GM21447 (cell line): ENCODE results near the gene CLIC4.
"Not testable (repeated sequence)": the region's sequence is repeated elsewhere in the genome, so short reads cannot be mapped to it uniquely, and the experiment has no call there.

Experiments used
- ATAC-seq: cut with Tn5 transposase; IDR thresholded peaks from one replicate; pipeline ENCODE4 v1.9.1; 2021; ENCODE audit not compliant: unreplicated experiment

Gene CLIC4

DNA sequence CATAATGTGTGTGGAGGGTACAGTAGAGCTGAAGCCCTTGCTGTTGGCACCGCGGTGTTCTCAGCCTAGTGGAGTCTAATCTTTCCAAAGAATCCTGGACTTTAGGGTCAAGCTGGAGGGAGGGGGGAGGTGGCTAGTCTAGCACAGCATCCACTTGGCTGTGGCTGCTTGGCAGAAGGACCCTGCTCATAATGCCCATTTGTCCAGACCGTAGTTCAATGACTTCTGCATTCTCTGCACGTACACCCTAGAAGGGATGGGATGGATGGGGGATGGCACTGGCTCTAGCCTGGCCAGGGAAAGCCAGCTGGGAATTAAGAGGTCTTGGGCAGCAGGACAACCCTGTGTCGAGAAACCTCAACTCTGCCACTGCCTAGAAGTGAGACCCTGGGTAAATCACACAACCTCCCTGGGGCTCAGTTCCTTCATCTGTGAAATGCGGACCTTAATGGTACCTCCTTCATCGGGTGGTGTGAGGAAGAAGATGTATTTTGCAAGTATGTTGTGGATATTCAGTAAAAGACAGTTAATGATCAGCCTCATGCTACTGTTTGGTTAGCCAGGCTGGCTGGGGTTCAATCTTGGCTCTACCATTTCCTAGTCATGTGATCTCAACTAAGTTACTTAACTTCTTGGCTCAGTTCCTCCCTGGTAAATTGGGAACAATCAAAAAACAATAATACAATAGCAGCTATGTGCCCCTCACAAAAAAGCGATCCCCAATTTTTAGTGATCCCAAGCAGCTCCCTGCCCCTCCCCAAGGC is 27.2 kb upstream of the CLIC4 start:
- ATAC-seq, result no peak

DNA sequence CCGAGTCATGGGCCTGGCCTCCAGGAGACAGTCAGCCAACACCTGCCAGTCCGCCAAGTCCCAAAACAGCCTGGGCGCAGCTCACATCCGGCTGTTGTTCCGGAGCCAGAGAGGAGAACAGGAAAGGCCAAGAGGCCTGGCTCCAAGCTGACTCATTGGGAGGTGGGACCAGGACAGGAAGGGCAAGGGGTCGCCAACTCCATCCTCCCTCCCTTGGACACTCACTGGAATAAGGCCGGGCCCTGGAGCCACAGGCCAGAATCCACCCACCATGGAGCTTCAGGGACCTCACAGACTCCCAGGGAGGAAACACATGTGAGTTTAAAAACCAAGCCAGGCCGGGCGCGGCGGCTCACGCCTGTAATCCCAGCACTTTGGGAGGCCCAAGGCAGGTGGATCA is 25.1 kb upstream of the CLIC4 start:
- ATAC-seq, result no peak

DNA sequence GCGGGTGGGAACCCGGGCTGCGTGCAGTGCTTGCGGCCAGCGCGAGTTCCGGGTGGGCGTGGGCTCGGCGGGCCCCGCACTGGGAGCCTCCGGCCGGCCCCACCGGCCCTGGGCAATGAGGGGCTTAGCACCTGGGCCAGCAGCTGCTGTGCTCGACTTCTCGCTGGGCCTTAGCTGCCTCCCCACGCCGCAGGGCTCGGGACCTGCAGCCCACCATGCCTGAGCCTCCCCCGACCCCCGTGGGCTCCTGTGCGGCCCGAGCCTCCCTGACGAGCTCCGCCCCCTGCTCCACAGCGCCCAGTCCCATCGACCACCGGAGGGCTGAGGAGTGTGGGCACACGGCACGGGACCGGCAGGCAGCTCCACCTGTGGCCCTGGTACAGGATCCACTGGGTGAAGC is 23.7 kb upstream of the CLIC4 start:
- no peak for ATAC-seq

DNA sequence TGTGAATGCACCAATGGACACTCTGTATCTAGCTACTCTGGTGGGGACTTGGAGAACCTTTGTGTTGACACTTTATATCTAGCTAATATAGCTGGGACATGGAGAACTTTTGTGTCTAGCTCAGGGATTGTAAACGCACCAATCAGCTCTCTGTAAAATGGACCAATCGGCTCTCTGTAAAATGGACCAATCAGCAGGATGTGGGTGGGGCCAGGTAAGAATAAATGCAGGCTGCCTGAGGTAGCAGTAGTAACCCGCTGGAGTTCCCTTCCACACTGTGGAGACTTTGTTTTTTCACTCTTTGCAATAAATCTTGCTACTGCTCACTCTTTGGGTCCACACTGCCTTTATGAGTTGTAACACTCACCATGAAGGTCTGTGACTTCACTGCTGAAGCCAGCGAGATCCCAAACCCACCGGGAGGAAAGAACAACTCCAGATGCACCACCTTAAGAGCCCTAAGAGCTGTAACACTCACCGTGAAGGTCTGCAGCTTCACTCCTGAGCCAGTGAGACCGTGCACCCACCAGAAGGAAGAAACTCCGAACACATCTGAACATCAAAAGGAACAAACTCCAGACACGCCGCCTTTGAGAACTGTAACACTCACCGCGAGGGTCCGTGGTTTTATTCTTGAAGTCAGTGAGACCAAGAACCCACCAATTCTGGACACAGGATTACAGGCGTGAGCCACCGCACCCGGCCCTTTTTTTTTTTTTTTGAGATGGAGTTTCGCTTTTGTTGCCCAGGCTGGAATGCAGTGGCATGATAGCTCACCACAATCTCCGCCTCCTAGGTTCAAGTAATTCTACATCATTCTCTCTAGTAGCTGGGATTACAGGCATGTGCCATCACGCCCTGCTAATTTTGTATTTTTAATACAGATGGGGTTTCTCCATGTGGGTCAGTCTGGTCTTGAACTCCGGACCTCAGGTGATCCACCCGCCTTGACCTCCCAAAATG is 22.9 kb upstream of the CLIC4 start:
- ATAC-seq, result not testable (repeated sequence)

DNA sequence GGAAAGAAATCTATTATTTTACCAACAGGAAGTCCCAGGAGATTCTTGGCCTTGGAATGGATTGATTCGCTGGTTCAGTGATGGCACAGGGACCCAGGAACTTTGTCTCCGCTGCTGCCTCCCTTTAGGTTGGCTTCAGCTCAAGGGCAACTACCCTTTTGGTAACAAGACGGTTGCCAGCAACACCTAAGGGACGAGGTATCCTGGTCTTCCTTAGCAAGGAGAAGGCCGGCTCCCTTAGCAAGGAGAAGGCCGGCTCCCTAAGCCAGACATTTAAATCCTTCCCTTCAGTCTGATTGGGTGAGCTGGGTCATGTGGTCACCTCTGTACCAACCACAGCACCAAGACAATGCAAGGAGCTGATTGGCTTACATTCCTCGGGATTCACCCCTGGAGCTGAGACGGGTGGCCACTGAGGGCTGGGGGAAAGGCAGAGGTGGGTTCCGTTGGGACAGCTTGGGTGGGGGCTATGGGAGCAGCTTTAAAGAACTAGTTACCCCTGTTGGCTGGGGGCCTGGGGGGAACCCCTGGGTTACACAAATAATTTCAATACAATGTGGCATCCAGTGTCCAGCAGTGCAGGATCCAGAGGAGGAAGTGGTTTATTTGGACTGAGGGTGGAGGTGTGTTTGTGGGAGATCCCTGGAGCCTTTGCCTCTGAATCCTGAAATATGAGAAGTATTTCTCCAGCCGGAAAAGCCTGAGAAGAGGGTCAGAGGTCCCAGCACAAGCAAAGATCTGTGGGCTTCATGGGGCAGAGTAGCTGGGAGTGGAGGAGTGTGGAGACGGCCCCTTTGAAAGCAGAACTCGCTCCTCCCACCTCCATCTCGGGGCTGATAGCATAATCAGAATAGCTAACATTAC is 20.7 kb upstream of the CLIC4 start:
- no peak for ATAC-seq

DNA sequence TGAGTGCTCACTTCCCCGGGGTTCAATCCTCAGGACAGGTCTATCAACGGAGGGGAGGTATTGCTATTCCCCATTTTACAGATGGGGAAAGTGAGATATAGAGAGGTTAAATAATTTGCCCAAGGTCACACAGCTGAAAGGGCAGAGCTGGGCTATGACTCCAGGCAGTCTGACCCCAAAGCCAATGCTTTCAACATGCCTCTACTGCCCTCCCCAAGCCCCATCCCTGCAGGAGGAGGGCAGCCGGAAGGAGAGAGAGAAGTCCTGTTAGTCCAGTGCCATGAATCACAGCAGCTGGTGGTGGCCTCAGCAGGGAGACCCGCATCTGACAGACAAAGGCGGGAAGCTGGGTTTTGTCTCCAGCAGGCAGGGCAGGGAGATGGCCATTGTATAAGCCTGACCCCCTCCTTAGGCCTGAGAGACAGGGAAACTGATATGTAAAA is 20.0 kb upstream of the CLIC4 start:
- ATAC-seq, result no peak

DNA sequence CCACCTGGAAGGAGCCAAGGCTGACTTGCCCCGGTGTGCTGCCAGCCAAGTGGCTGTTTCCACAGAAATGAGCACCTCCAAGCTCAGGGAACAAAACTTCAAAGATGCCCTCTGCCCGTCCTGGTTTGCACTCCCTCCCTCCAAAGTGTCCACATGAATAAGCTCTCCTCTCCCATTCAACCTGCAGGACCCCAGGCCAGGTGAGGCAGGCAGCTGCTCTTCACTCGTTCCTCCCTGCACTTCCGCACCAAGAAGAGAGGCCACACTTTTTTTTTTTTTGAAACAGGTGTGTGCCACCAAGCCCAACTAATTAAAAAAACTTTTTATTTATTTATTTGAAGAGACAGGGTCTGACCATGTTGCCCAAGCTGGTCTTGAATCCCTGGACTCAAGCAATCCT is 18.5 kb upstream of the CLIC4 start:
- ATAC-seq, result no peak

DNA sequence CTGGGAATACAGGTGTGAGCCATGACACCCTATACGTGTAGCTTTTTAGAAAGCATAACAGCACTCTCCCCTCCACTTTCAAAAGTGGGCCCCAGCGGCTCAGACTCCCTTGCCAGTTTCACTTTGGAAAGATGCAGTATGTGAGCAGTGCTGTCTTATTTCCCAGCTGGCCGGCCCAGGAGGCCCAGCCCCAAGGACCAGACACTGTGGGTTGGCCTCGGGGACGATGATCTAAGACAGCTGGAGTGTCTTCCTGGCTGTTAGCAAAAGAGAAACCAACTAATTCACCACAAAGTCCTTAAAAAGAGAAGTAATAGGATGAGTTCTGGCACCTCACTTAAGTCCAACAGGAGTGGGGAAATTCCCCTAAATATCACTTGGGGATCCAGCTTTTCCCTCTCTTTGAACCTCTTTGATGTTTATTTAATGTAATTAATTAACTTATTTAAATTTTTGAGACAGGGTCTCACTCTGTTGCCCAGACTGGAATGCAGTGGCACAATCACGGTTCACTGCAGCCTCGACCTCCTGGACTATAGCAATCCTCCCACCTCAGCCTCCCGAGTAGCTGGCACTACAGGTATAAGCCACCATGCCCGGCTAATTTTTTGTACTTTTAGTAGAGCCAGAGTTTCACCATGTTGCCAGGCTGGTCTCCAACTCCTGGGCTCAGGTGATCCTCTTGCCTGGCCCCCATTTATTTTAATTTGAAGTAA is 17.6 kb upstream of the CLIC4 start:
- ATAC-seq, result peak; percentile 90

DNA sequence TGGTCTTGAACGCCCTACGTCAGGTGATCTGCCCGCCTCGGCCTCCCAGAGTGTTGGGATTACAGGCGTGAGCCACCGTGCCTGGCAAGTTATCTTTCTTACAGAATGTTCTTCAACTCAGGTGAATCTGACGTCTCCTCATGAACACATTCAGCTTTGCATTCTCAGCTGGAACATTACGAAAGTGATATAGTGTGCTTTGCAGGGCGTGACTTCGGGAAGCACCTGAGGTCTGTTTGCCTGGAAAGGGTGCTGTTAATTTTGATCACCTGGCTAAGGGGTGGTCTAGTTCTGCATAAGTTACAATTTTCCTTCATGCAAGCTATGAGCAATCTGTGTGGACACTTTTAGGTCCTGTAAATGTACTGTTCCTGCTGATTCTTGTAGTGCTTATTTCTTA is 16.3 kb upstream of the CLIC4 start:
- ATAC-seq, result no peak

DNA sequence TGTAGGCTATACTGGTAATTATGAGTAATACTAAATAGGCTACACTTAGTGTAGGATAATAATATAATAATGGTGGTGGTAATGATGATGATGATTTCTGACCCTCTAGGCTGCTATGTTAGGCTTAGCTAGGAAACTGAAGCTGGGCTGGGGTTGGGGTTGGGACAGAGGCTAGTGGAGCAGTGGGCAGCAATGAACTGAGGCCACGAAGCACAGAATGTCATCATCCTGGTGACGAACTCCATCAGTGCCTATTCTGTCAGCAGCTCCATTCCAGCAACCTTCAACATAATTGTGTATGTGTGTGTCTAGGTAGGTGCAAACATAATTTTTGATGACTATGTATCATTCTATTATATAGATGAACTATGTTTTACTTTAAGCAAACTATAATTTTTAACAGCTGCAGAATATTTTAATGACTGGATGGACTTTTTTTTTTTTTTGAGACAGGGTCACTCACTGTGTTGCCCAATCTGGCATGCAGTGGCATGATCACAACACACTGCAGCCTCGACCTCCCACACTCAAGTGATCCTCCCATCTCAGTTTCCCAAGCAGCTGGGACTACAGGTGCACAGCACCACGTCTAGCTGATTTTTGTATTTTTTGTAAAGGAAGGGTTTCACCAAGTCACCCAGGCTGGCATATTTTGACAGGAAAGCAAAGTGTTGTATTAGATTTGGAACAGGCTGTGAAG is 12.9 kb upstream of the CLIC4 start:
- ATAC-seq, result no peak

DNA sequence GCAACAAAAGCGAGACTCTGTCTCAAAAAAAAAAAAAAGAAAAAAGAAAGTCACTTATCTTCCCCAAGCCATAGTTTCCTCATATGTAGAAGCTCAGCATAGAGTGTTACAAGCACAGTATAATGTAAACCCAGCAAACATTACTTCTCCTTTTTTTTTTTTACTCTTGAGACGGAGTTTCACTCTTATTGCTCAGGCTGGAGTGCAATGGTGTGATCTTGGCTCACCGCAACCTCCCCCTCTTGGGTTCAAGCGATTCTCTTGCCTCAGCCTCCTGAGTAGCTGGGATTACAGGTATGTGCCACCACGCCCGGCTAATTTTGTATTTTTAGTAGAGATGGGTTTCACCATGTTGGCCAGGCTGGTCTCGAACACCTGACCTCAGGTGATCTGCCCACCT is 11.9 kb upstream of the CLIC4 start:
- peak; percentile 72 for ATAC-seq

DNA sequence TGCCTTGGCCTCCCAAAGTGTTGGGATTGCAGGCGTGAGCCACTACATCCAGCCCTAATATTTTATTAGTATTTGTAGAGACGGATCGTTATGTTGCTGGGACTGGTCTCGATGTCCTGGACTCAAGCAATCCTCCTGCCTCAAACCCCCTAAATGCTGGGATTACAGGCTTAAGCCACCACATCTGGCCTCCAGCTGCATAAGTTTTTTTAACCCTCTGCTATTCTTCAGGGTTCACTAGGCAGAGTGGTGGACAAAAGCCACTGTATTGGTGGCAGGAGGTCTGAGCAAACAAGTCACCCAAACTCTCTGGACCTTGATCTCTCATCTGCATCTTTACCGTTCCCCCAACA is 10.1 kb upstream of the CLIC4 start:
- no peak for ATAC-seq

DNA sequence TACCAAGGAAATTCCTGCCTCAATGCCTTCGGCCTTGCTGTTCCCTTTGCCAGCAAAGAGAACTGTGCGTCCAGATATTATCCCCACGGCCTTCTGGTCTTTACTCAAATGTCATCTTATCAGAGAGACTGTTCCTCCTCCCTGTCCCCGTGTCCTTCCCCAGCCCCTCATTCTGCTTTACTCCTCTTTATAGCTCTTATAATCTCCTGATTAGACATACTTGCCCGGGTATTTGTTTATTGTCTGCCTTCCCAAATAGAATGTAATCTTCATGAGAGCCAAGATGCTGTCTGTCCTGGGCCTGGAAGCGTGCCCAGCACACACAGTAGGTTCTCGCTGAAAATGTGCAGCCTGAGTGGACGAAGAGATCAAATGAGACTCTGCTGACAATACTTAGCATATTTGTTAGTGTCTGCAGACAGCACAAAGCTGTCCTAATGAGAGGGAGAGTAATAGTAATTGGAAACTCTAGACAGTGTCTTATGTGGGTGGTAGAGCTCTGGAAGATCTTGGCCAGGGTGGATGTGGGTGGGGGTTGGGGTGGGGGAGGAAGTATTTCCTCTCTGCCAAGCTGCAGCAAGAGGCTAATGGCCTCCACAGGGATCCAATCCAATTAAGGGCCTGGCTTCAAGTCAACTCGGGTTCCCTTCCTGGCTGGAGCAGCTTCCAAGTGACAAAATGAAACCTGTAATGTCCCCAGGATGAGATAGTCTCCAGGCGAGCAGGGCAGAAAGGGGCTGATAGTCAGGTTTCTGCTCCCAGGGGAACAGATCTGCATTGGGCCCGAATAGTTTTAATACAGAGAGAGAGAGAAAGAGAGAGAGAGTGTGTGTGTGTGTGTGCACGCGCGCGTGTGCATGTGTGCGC is 9.5 kb upstream of the CLIC4 start:
- ATAC-seq, result no peak

DNA sequence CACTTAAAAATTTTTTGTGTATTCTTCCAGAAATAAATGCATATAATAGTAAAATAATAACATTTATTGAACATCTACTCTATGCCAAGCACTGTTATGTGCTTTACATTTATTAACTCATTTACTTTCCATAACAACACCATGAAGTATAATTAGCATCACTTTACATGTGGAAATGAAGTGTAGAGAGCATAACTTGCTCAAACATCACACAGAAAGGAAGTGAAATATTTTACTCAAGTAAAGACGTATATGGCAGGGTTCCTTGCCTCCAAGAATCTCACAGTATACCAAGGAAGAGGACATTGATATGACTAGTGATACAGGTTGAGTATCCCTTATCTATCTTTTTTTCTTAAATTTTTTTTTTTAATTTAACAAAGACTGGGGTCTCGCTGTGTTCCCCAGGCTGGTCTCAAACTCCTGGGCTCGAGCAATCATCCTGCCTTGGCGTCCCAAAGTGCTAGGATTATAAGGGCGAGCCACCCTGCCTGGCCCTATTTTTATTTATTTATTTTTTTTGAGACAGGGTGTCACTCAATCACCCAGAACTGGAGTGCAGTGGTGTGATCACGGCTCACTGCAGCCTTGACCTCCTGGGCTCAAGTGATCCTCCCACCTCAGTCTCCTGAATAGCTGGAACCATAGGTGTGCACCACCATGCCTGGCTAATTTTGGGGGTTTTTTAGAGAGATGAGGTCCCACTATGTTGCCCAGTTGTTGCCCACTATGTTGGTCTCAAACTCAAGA is 7.7 kb upstream of the CLIC4 start:
- ATAC-seq, result no peak

DNA sequence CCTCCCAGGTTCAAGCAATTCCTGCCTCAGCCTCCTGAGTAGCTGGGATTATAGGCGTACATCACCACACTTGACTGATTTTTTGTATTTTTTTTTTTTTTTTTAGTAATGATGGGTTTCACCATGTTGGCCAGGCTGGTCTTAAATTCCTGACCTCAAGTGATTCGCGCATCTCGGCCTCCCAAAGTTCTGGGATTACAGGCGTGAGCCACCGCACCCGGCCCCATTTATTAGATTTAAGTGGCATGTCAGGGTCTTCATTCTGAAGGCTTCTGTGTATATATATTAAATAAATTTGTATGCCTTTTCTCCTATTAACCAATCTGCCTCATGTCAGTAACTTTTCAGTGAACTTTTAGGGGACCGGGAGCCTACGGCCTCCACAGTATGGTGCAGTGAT is 6.0 kb upstream of the CLIC4 start:
- ATAC-seq, result no peak

DNA sequence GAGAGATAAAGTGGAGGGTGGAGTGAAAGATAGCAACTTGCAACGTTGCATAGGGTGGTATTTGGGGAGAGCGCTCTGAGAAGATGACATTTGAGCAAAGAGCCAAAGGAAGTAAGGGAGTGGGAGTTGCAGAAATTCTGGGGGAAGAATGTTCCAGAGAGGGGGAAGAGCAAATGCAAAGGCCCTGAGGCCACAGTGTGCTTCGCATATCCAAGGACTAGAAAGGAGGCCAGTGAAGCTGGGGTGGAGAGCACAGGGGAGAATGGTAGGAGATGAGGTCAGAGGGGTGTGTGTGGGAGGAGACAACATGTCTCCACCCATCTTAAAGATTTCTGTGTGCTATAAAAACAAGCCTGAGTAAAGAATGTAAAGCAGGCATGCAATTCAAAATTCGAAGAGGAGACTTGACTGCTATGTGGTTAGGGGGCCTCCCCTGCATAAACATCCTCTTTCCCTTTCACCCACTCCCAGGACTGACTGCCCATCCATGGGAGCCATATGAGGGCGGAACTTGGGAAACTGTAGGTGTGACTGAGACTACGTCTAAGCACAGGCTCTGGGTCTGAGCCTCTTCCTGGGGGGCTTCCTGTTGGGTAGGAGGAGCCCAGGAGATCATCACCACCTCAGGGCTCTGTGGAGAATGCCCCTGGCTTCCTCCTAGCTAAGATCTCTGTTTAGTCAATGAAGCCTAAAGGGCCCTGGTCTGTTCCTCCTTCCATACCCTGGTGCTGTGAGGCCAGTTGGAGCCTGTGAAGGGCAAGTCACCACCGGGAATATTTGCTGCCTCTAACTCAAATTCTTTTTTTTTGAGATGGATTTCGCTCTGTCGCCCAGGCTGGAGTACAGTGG is 2.9 kb upstream of the CLIC4 start:
- ATAC-seq, result no peak

DNA sequence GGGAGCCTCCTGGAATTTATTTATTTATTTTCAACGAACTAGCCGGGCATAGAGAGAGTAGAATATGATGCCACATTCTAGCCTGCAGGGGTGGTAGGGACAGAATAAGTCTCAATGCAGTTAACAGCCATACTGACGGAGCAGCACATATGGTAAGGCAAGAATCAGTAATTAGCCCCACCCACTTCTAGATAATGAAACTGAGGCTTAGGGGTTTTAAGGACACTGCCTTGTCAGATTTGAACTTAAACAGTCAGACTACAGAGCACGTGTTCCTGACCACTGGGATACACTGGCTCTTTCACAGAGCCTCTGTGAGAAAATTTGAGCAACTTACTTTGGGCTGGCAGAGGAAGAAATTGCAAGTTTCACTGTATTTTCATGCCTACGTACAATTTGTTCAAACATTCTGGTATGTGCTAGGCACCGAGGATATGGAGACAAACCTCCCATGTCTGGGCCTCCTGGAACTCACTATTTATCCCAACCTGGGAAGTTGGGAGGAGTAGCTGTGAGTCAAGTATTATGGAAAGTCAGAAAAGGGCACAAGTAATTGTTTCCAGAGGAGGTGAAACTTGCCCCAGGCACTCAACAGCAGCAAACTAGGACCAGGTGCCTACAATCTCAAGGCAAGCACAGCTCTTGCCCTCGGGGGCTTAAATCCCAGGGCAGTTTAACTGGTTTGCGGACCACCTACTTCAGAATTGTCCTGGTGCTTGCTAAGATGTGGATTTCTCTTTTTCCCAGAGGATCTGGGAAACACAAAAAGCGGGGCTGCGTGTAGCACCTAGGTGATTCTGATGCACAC is 1.6 kb upstream of the CLIC4 start:
- ATAC-seq, result no peak
